ENCODE measurements around the gene ZNF718. TPM values are rescaled to one million over a fixed set of nuclear protein-coding genes. Genes with fewer than 3 reads are reported as not detected.
"Not testable (repeated sequence)": the region's sequence is repeated elsewhere in the genome, so short reads cannot be mapped to it uniquely, and the experiment has no call there.

Gene ZNF718
- total RNA-seq, 2 experiments from 2014 or later: 7.7 TPM

DNA sequence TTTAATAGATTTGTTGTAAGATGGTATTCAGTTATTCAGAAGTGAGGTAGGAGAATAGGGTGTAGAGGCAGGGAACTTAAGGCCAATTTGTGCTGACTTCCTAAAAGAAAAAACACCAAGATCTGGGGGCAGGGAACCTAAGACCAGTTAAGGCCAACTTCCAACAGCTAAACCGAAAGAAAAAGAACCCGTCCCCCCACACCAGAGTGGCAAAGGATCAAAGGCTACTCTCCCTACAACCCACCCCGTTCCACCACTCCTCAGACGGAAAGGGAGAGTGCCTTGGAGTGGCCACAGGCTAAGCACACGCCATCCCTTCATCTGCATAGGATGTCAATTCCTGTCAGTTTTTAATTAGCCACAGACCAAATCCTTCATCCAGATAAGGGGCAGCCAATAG is 3.7 kb upstream of the ZNF718 start:
- H3K27ac Mint-ChIP-seq: no peak overlapping the region
- DNase-seq: no peak
- intact Hi-C loops (cut with micrococcal nuclease): loop anchor here (5.0 kb wide), 3 partner anchors 92 to 377 kb away; partner anchors contain the start of genes PIGG and ZNF721
- peaks cover 46% of the 10 kb centered on the region for H3K36me3 Mint-ChIP-seq
- CTCF ChIA-PET: no interaction called here
- peaks cover 3% of the 10 kb centered on the region for H3K27me3 Mint-ChIP-seq
- H3K4me1 Mint-ChIP-seq (ENCODE audit: low read depth): peaks cover 23% of the 10 kb centered on the region
- no peak overlapping the region for H3K4me3 Mint-ChIP-seq
- peaks cover 44% of the 10 kb centered on the region for H3K9me3 Mint-ChIP-seq
- POLR2A ChIA-PET: no interaction called here

GRCh38 chr4:121408-122084 is 2.8 kb upstream of the ZNF718 start:
- Mint-ChIP-seq H3K36me3 (peaks cover 55% of the 10 kb centered on the region), H3K9me3 (peaks cover 45% of the 10 kb centered on the region), H3K27me3 (peaks cover 3% of the 10 kb centered on the region), H3K4me1 (ENCODE audit: low read depth) (peaks cover 28% of the 10 kb centered on the region), H3K4me3 (no peak overlapping the region), H3K27ac (peak overlapping the region; percentile 71)
- DNase-seq: peak; percentile 49
- intact Hi-C loops (cut with micrococcal nuclease): loop anchor here (5.0 kb wide), 3 partner anchors 91 to 376 kb away; partner anchors contain the start of genes PIGG and ZNF721
- CTCF ChIA-PET: no interaction called here
- POLR2A ChIA-PET: no interaction called here

- H3K9me3 Mint-ChIP-seq: peaks cover 33% of the 10 kb centered on the region
These were observed 403 bp upstream of the ZNF718 start for GRCh38 chr4:123922-124274.

GRCh38 chr4:125091-125771 is 930 bp downstream of the ZNF718 start:
- Mint-ChIP-seq H3K36me3 (peaks cover 43% of the 10 kb centered on the region), H3K27me3 (no peaks in the 10 kb centered on the region), H3K9me3 (peaks cover 26% of the 10 kb centered on the region), H3K4me3 (peak overlapping the region; percentile 96), H3K4me1 (ENCODE audit: low read depth) (peaks cover 28% of the 10 kb centered on the region), H3K27ac (peak overlapping the region; percentile 98)
- peak; percentile 59 for DNase-seq
- intact Hi-C loops (cut with micrococcal nuclease): no loop called here
- ChIA-PET POLR2A (interaction anchor here (1.0 to 1.9 kb wide), 5 partner anchors 10 to 368 kb away, joined by 3 to 18 read pairs (median 8); partner anchors contain the start of gene ZNF141), CTCF (interaction anchor here (1.7 to 1.8 kb wide), 2 partner anchors 119 to 478 kb away, joined by 4 to 9 read pairs; no protein-coding TSS in a partner anchor)

More at GRCh38 chr4:123922-124274, 403 bp upstream of the ZNF718 start:
- Mint-ChIP-seq H3K4me3 (peak overlapping the region; percentile 96), H3K27ac (peak overlapping the region; percentile 98), H3K36me3 (peaks cover 50% of the 10 kb centered on the region), H3K4me1 (ENCODE audit: low read depth) (peaks cover 28% of the 10 kb centered on the region)
- ChIA-PET CTCF (interaction anchor here (1.7 to 1.8 kb wide), 2 partner anchors 120 to 479 kb away, joined by 4 to 9 read pairs; no protein-coding TSS in a partner anchor), POLR2A (interaction anchor here (0.9 to 1.9 kb wide), 5 partner anchors 12 to 350 kb away, joined by 3 to 18 read pairs (median 8); partner anchors contain the start of gene ZNF141)
- not testable (repeated sequence) for DNase-seq, H3K27me3 Mint-ChIP-seq
- intact Hi-C loops (cut with micrococcal nuclease): loop anchor here (5.0 kb wide), 3 partner anchors 88 to 373 kb away; partner anchors contain the start of genes PIGG and ZNF721

DNA sequence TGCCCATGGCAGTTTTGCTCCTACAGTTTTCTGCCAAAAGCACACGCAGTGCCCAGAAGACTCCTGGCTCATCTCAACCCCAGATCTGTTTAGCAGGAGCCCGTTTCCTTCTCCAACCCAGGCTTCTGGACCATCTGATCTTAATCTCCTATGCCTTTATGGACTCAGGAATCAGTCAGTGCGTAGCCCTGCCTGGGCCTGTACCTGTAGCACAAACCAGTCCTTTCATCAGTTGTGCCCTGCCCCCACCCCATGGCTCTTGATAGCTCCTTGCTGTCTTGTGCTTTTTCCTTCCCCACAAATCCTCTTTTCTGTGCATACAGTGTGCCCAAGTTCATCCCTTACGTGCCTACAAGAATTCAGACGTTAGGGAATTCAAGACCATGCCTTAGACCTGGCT is 1.5 kb downstream of the ZNF718 start:
- intact Hi-C loops (cut with micrococcal nuclease): no loop called here
- CTCF ChIA-PET: no interaction called here
- H3K27me3 Mint-ChIP-seq: no peaks in the 10 kb centered on the region
- POLR2A ChIA-PET: no interaction called here
- H3K4me1 Mint-ChIP-seq (ENCODE audit: low read depth): peaks cover 26% of the 10 kb centered on the region
- H3K9me3 Mint-ChIP-seq: peaks cover 21% of the 10 kb centered on the region
- H3K4me3 Mint-ChIP-seq: peak overlapping the region; percentile 96
- H3K36me3 Mint-ChIP-seq: peaks cover 42% of the 10 kb centered on the region
- H3K27ac Mint-ChIP-seq: peak overlapping the region; percentile 98
- peak; percentile 17 for DNase-seq

- CTCF ChIA-PET: no interaction called here
- H3K27ac Mint-ChIP-seq: no peak overlapping the region
- no peaks in the 10 kb centered on the region for H3K27me3 Mint-ChIP-seq
- DNase-seq: no peak
- POLR2A ChIA-PET: no interaction called here
- peaks cover 38% of the 10 kb centered on the region for H3K36me3 Mint-ChIP-seq
- peaks cover 27% of the 10 kb centered on the region for H3K9me3 Mint-ChIP-seq
- intact Hi-C loops (cut with micrococcal nuclease): no loop called here
- H3K4me3 Mint-ChIP-seq: no peak overlapping the region
- peaks cover 11% of the 10 kb centered on the region for H3K4me1 Mint-ChIP-seq (ENCODE audit: low read depth)
These were observed 8.2 kb downstream of the ZNF718 start for GRCh38 chr4:132483-132882.

- H3K9me3 Mint-ChIP-seq: peaks cover 83% of the 10 kb centered on the region
- DNase-seq: no peak
- peaks cover 19% of the 10 kb centered on the region for H3K4me1 Mint-ChIP-seq (ENCODE audit: low read depth)
- ChIA-PET POLR2A (no interaction called here), CTCF (no interaction called here)
- no peaks in the 10 kb centered on the region for H3K27me3 Mint-ChIP-seq
- H3K4me3 Mint-ChIP-seq: no peak overlapping the region
- H3K27ac Mint-ChIP-seq: no peak overlapping the region
- intact Hi-C loops (cut with micrococcal nuclease): no loop called here
- peaks cover 93% of the 10 kb centered on the region for H3K36me3 Mint-ChIP-seq
These were observed 14.6 kb downstream of the ZNF718 start for GRCh38 chr4:138935-139334.

DNA sequence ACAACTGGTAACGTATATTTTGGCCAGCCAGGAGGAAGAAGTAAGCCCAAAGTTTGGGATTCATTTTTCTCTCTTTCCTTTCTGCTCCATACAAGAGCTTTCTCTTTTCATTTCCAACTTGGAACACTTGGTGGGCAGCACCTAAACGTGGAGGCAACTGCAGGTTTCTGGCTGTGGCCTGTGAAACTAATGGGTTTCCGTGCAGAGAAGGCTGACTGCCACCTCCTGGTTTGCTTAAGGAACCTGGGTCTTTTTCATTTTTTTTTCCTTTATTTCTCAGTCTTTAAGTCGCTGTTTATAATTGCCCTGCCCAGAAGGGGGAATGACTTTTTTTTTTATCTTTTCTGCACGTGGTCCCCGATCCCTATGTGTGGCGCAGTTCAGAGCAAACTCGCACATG is 15.4 kb downstream of the ZNF718 start:
- POLR2A ChIA-PET: no interaction called here
- intact Hi-C loops (cut with micrococcal nuclease): no loop called here
- Mint-ChIP-seq H3K4me1 (ENCODE audit: low read depth) (peaks cover 19% of the 10 kb centered on the region), H3K27ac (no peak overlapping the region), H3K27me3 (no peaks in the 10 kb centered on the region), H3K9me3 (peaks cover 88% of the 10 kb centered on the region), H3K4me3 (no peak overlapping the region), H3K36me3 (peaks cover 95% of the 10 kb centered on the region)
- no peak for DNase-seq
- CTCF ChIA-PET: no interaction called here

GRCh38 chr4:146621-147020 is 22.3 kb downstream of the ZNF718 start:
- DNase-seq: no peak
- Mint-ChIP-seq H3K27ac (no peak overlapping the region), H3K4me1 (ENCODE audit: low read depth) (no peaks in the 10 kb centered on the region), H3K4me3 (no peak overlapping the region), H3K9me3 (peaks cover 73% of the 10 kb centered on the region), H3K27me3 (no peaks in the 10 kb centered on the region), H3K36me3 (peaks cover 81% of the 10 kb centered on the region)
- intact Hi-C loops (cut with micrococcal nuclease): no loop called here
- POLR2A ChIA-PET: no interaction called here
- CTCF ChIA-PET: no interaction called here

DNA sequence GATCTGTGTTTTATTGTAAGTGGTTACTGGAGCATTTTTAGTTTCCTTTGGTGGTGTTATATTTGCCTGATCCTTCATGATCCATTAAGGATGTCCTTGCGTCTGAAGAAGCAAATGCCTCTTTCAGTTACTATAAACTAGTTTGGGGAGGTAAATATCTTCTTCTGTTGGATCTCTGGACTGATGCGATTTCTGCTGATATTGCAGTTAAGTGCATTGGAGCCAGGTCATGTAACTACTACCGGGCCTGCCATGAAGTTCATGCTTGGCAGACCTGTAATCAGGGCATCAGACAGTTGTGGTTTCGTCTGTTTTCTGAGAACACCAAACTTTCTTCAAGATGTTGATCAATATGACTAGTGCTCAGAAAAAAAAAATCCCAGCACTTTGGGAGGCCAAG is 22.9 kb downstream of the ZNF718 start:
- no peak for DNase-seq
- Mint-ChIP-seq H3K27me3 (no peaks in the 10 kb centered on the region), H3K27ac (no peak overlapping the region), H3K9me3 (peaks cover 67% of the 10 kb centered on the region), H3K4me1 (ENCODE audit: low read depth) (no peaks in the 10 kb centered on the region), H3K36me3 (peaks cover 75% of the 10 kb centered on the region), H3K4me3 (no peak overlapping the region)
- ChIA-PET POLR2A (no interaction called here), CTCF (no interaction called here)
- intact Hi-C loops (cut with micrococcal nuclease): no loop called here

GRCh38 chr4:161496-162284 is 37.4 kb downstream of the ZNF718 start:
- Mint-ChIP-seq H3K4me3 (no peak overlapping the region), H3K27ac (no peak overlapping the region), H3K4me1 (ENCODE audit: low read depth) (no peaks in the 10 kb centered on the region), H3K36me3 (peaks cover 58% of the 10 kb centered on the region), H3K9me3 (peaks cover 67% of the 10 kb centered on the region), H3K27me3 (no peaks in the 10 kb centered on the region)
- intact Hi-C loops (cut with micrococcal nuclease): no loop called here
- POLR2A ChIA-PET: no interaction called here
- no peak for DNase-seq
- CTCF ChIA-PET: no interaction called here

DNA sequence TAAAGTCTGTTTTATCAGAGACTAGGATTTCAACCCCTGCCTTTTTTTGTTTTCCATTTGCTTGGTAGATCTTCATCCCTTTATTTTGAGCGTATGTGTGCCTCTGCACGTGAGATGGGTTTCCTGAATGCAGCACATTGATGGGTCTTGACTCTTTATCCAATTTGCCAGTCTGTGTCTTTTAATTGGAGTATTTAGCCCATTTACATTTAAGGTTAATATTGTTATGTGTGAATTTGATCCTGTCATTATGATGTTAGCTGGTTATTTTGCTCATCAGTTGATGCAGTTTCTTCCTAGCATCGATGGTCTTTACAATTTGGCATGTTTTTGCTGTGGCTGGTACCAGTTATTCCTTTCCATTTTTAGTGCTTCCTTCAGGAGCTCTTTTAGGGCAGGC is 45.3 kb downstream of the ZNF718 start:
- intact Hi-C loops (cut with micrococcal nuclease); POLR2A ChIA-PET; DNase-seq; CTCF ChIA-PET; H3K27me3 Mint-ChIP-seq; H3K4me3 Mint-ChIP-seq; H3K27ac Mint-ChIP-seq; H3K4me1 Mint-ChIP-seq (ENCODE audit: low read depth): not testable (repeated sequence)
- Mint-ChIP-seq H3K36me3 (peaks cover 65% of the 10 kb centered on the region), H3K9me3 (peaks cover 81% of the 10 kb centered on the region)
